ENCODE results near the gene LSM7. TPM values are rescaled to one million over a fixed set of nuclear protein-coding genes. Genes with fewer than 3 reads are reported as not detected.

Gene LSM7
- total and polyA plus RNA-seq, 5 experiments from 2014 or later = 99.1 to 197 (median 187) TPM

DNA sequence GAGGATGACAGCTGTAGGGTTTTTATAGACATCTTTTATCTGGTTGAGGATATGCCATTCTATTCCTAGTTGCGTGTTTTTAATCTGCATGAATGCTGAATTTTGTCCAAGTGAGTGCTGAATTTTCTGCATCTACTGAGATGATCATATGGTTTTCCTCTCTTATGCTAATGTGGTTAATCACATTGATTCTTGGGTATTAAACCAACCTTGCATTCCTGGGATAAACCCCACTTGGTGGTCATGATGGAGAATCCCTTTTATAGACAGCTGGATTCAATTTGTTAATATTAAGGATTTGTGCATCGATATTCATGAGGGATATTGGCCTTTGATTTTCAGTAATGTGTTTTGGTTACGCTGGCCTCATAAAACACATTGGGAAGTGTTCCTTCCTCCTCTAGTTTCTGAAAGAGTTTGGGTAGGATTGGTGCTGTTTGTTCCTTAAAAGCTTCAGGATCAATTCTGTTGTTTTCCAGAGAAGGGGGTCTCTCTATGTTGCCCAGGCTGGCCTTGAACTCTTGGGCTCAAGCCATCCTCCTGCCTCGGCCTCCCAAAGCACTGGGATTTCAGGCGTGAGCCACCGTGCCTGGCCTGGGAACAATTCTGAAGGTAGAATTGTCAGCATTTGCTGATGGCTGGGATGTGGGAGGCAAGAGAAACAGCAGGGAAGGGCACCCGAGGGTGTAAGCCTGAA, 13.1 kb downstream of the LSM7 start:
- Mint-ChIP-seq H3K27me3 (peaks cover 7 to 34% (median 18%) of the 10 kb centered on the region in 5 donors), H3K4me1 (peaks cover 2 to 23% (median 4%) of the 10 kb centered on the region in 4 donors), H3K4me3 (no peak overlapping the region), H3K9me3 (peaks cover 4 to 27% (median 9%) of the 10 kb centered on the region in 9 donors), H3K27ac (peak overlapping the region in 1 of 10 donors; percentile 6), H3K36me3 (peaks cover 6 to 8% (median 8%) of the 10 kb centered on the region in 3 donors)
- ATAC-seq (no peak), DNase-seq (no peak)
- POLR2A ChIA-PET = interaction anchor here (0.7 to 3.4 kb wide), 9 partner anchors 7 to 161 kb away, joined by 3 to 12 read pairs (median 4); partner anchors contain the start of genes LSM7, PEAK3, PLEKHJ1 and SPPL2B

- Mint-ChIP-seq H3K9me3 (peaks cover 4 to 27% (median 9%) of the 10 kb centered on the region in 9 donors), H3K4me3 (no peak overlapping the region), H3K27me3 (peaks cover 11 to 54% (median 25%) of the 10 kb centered on the region in 5 donors), H3K36me3 (peaks cover 8 to 11% (median 9%) of the 10 kb centered on the region in 3 donors), H3K27ac (peak overlapping the region in 1 of 10 donors; percentile 38), H3K4me1 (peaks cover 4 to 20% (median 13%) of the 10 kb centered on the region in 4 donors)
- DNase-seq (no peak), ATAC-seq (peak; percentile 12 to 48)
- POLR2A ChIA-PET = interaction anchor here (1.1 kb wide), 1 partner anchor 15 kb away, joined by 3 read pairs; the partner anchor contains the start of gene LSM7
Measured at GRCh38 chr19:2312820-2313501, 15.4 kb downstream of the LSM7 start.

DNA sequence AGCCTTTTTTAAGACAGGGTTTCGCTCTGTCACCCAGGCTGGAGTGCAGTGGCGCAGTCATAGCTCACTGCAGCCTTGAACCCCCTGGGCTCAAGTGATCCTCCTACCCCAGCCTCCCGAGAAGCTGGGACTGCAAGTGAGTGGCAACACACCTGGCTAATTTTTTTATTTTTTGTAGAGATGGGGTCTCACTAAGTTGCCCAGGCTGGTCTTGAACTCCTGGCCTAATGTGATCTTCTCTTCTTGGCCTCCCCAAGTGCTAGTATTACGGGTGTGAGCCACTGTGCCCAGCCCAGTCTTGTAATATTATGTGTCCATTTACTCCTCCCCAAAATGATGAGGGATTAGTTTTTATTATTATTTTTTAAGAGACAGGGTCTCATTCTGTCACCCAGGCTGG, 17.3 kb downstream of the LSM7 start:
- Mint-ChIP-seq H3K27me3 (peaks cover 13 to 63% (median 29%) of the 10 kb centered on the region in 5 donors), H3K4me1 (peaks cover 4 to 23% (median 14%) of the 10 kb centered on the region in 4 donors), H3K9me3 (peaks cover 4 to 25% (median 9%) of the 10 kb centered on the region in 9 donors), H3K27ac (no peak overlapping the region), H3K4me3 (no peak overlapping the region), H3K36me3 (peaks cover 8 to 11% (median 9%) of the 10 kb centered on the region in 3 donors)
- ATAC-seq (no peak), DNase-seq (no peak)
- POLR2A ChIA-PET = interaction anchor here (0.8 to 1.7 kb wide), 2 partner anchors 9 to 15 kb away, joined by 4 read pairs; no protein-coding TSS in a partner anchor

DNA sequence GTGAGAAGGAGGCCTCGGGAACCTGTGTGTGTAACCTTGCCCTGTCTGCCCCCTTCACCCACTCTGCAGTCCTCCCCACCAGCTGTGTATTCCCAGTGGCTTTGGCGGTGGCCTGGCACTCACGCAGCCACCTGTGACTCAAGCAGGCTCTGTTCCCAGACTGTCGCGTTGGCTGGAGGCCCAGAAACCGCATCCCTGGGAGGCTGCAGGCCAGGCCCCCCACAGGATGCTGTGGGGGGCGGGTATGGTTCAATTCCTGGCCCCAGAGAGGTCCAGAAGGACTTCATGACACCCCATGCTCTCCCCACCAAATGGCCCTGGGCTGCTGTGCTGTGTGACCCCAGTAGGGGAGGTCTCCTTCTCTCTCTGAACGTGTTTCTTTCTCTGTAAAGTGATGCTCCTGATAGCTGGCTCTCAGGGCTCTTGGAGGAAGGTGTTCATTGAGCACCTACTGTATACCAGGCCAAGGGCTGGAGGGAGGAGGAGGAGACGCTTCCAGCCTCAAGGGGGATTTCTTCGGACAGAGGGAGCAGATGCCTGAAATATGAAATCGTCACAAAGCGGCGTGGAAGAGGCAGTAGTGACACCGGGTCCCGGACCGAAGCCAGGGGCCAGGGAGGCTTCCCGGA, 18.5 kb downstream of the LSM7 start:
- H3K4me3 Mint-ChIP-seq = peak overlapping the region in 1 of 10 donors; percentile 41
- peaks cover 11 to 68% (median 29%) of the 10 kb centered on the region in 5 donors for H3K27me3 Mint-ChIP-seq
- POLR2A ChIA-PET = interaction anchor here (0.7 to 2.8 kb wide), 2 partner anchors 11 to 29 kb away, joined by 5 to 20 read pairs; no protein-coding TSS in a partner anchor
- H3K4me1 Mint-ChIP-seq = peaks cover 4 to 16% (median 11%) of the 10 kb centered on the region in 4 donors
- H3K27ac Mint-ChIP-seq = peak overlapping the region in 1 of 10 donors; percentile 55
- DNase-seq (no peak), ATAC-seq (no peak)
- H3K36me3 Mint-ChIP-seq = peaks cover 3 to 7% (median 4%) of the 10 kb centered on the region in 3 donors
- H3K9me3 Mint-ChIP-seq = peaks cover under 1 to 13% (median 4%) of the 10 kb centered on the region in 9 donors

DNA sequence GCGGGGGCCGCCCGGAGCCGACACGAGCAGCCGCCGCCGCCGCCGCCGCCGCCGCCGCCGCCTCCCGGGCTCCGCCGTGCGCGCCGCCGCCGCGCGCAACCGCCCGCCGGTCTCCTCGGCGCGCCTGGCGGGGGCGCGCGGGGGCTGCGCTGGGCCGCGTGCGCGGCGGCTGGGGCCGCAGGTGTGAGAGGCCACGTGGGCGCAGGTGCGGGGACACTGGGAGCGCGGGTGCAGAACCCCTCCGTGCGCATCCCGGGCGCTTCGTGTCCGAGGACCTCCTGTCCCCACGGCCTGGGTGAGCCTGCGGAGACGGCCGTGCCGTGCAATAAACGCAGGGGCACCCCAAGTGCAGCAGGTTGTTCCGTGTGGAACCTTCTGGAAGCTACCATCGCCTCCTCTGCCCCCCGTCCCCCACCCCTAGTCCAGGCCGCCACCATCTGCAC, 20.3 kb downstream of the LSM7 start, which contains the start of gene LINGO3:
LINGO3 (minus strand) TSS at position 41 of the 443 bp plus-strand sequence. CDS start 16,378 bp downstream, outside the sequence.
- ATAC-seq (peak; percentile 45 to 50), DNase-seq (no peak)
- Mint-ChIP-seq H3K9me3 (no peaks in the 10 kb centered on the region), H3K4me3 (peak within 1 kb of the TSS; percentile 41 to 85 (median 75)), H3K27me3 (peaks cover 13 to 71% (median 24%) of the 10 kb centered on the region in 5 donors), H3K36me3 (peaks cover 0 to 5% (median 2%) of the 10 kb centered on the region in 3 donors), H3K4me1 (peaks cover 5 to 19% (median 17%) of the 10 kb centered on the region in 4 donors), H3K27ac (peak within 1 kb of the TSS in 2 of 10 donors; percentile 75 to 87)
- POLR2A ChIA-PET = interaction anchor here (0.8 to 2.8 kb wide), 5 partner anchors 9 to 103 kb away, joined by 3 to 20 read pairs (median 4); no protein-coding TSS in a partner anchor

DNA sequence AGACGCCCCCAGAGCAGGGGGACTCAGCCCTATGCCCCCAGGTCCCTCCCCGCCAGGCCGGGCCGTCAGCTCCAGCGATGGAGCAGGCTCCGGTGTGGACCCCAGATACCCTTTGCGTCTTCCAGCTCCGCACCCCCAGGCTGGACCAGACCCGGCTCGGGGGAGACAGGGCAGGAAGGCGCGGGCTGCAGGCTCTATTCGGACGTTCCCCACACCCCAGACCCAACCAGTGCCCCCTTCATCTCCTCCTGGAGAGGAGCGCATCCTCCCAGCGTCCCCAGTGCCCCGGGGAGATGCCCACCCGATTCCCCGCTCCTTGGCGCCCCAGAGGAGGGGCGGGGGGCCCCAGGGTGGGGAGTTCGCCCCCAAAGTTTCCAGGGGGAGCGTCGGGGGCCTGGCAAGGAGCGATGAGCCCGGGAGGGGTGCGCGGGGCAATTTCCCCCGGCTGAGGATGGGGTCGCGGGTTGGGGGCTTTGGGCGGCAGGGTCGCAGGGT, 20.8 kb downstream of the LSM7 start:
- no peak for ATAC-seq
- POLR2A ChIA-PET = interaction anchor here (1.1 to 2.8 kb wide), 5 partner anchors 9 to 37 kb away, joined by 3 to 20 read pairs (median 4); no protein-coding TSS in a partner anchor
- no peak overlapping the region for H3K27ac Mint-ChIP-seq
- no peak for DNase-seq
- peaks cover 11 to 73% (median 25%) of the 10 kb centered on the region in 5 donors for H3K27me3 Mint-ChIP-seq
- H3K36me3 Mint-ChIP-seq = peaks cover 0 to 5% (median 2%) of the 10 kb centered on the region in 3 donors
- peaks cover 8 to 24% (median 19%) of the 10 kb centered on the region in 4 donors for H3K4me1 Mint-ChIP-seq
- peak overlapping the region in 4 of 10 donors; percentile 18 to 28 (median 22) for H3K4me3 Mint-ChIP-seq
- no peaks in the 10 kb centered on the region for H3K9me3 Mint-ChIP-seq

DNA sequence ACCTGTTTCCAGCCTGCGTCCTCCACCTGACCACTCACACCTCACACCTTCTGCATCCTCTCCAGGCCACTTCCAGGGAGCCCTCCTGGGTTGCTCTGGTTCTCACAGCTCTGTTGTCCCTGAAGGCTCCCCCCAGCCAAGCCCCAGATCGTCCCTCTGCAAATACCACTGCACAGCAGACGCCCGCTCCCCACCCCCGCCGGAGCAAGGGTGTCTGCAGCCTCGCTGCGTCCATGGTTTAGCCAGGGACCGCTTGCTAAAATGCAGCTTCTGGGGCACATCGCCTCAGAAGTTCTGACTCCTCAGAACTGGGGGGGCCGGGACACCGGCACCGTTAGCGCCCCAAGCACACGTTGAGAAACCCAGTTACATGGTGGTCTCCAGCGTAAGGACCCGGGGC, 21.4 kb downstream of the LSM7 start:
- Mint-ChIP-seq H3K36me3 (peaks cover 0 to 5% (median 2%) of the 10 kb centered on the region in 3 donors), H3K9me3 (no peaks in the 10 kb centered on the region), H3K4me1 (peaks cover 8 to 27% (median 20%) of the 10 kb centered on the region in 4 donors), H3K4me3 (peak overlapping the region in 4 of 10 donors; percentile 32 to 68 (median 46)), H3K27me3 (peaks cover 11 to 69% (median 25%) of the 10 kb centered on the region in 5 donors), H3K27ac (peak overlapping the region in 1 of 10 donors; percentile 25)
- POLR2A ChIA-PET = interaction anchor here (0.5 to 1.3 kb wide), 3 partner anchors 13 to 88 kb away, joined by 3 to 4 read pairs (median 3); no protein-coding TSS in a partner anchor
- DNase-seq = no peak
- ATAC-seq = no peak

DNA sequence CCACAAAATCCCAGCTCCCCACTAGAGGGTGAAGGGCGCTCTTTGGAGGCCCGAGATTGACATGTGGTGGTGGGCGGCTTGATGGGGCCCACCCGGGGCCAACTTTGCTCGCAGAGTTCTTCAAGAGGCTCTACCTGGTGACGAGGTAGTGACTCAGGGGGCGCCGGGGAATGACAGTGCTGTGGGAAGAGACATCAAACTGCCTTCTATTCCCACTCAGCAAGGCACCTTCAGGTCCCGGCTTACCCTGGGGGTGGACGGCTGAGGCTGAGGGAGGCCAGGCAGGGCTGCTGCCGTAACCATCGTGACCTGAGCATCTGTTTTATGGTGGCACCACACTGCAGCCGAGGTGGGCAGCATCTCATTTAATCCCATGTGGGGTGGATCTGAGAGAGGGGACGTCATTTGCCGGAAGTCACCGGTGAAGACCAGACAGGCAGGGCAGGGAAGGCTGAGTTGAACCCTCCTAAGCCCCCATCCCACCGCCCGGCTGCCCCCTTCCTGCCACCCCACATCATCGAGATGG, 22.0 kb downstream of the LSM7 start:
- POLR2A ChIA-PET = interaction anchor here (0.5 to 1.5 kb wide), 6 partner anchors 12 to 88 kb away, joined by 3 to 6 read pairs (median 3); no protein-coding TSS in a partner anchor
- Mint-ChIP-seq H3K4me3 (peak overlapping the region in 3 of 10 donors; percentile 7 to 32 (median 24)), H3K27me3 (peaks cover 11 to 69% (median 25%) of the 10 kb centered on the region in 5 donors), H3K27ac (no peak overlapping the region), H3K9me3 (no peaks in the 10 kb centered on the region), H3K36me3 (peaks cover 0 to 5% (median 2%) of the 10 kb centered on the region in 3 donors), H3K4me1 (peaks cover 8 to 28% (median 20%) of the 10 kb centered on the region in 4 donors)
- DNase-seq = no peak
- ATAC-seq = no peak

DNA sequence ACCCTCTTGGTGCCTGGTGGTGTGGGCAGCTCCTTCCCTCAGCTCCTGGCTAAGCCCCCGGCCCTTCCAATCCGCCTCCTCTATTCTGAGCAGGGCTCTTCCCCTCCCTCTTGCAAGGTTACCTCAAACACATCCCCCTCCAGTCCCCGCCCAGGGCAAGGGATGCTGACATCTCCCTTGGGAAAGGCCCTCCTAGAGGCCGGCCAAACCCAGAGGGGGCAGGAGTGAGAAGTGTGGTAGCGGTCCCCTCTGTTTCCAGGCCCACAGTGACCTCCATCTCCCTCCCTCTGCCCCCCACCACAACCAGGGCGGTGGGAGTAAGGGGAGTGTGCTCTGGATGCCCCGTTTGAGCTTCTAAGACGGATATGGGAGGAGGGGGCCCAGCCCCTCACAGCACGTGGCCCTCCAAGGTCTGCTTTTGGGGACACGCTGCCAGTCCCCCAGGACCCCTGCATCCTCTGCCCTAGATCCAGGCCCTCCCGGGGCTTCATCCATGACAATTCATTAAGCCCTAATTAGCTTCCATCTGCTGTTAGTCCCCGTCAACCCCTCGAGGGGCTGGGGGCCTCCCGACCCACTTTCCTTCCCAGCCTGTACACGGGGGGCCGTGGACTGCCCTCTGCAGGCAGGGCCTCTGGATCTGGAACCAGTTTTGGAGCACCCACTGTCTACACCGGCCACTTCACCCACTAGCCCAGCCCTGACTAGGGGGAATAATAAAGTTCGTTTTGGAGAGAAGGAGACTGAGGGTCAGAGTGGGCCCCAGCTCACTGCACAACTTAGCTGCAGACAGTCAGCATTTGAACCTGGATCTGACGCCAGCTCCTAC, 22.7 kb downstream of the LSM7 start:
- DNase-seq = no peak
- no peak overlapping the region for H3K27ac Mint-ChIP-seq
- H3K4me3 Mint-ChIP-seq = peak overlapping the region in 4 of 10 donors; percentile 7 to 41 (median 22)
- peaks cover 11 to 66% (median 25%) of the 10 kb centered on the region in 5 donors for H3K27me3 Mint-ChIP-seq
- peaks cover 0 to 5% (median 2%) of the 10 kb centered on the region in 3 donors for H3K36me3 Mint-ChIP-seq
- H3K4me1 Mint-ChIP-seq = peaks cover 8 to 33% (median 20%) of the 10 kb centered on the region in 4 donors
- POLR2A ChIA-PET = interaction anchor here (0.6 to 1.5 kb wide), 4 partner anchors 12 to 31 kb away, joined by 3 to 6 read pairs (median 4); no protein-coding TSS in a partner anchor
- H3K9me3 Mint-ChIP-seq = no peaks in the 10 kb centered on the region
- no peak for ATAC-seq

GRCh38 chr19:2303211-2303798, 25.1 kb downstream of the LSM7 start:
- DNase-seq (no peak), ATAC-seq (peak; percentile 24)
- peak overlapping the region; percentile 37 to 86 (median 77) for H3K4me3 Mint-ChIP-seq
- peak overlapping the region in 4 of 10 donors; percentile 35 to 72 (median 46) for H3K27ac Mint-ChIP-seq
- H3K36me3 Mint-ChIP-seq = no peaks in the 10 kb centered on the region
- POLR2A ChIA-PET = interaction anchor here (0.6 to 2.6 kb wide), 6 partner anchors 9 to 45 kb away, joined by 3 to 24 read pairs (median 4); no protein-coding TSS in a partner anchor
- H3K4me1 Mint-ChIP-seq = peaks cover 5 to 30% (median 12%) of the 10 kb centered on the region in 4 donors
- peaks cover 8 to 43% (median 19%) of the 10 kb centered on the region in 5 donors for H3K27me3 Mint-ChIP-seq
- H3K9me3 Mint-ChIP-seq = no peaks in the 10 kb centered on the region
